Ishikawa (cell line): Measurements from ENCODE around the gene ZNRF4.

Source experiments
- CEBPB ChIP-seq: IDR thresholded peaks from 2 replicates; pipeline ENCODE4 v1.6.1; 2012
- EP300 ChIP-seq: IDR thresholded peaks from 2 replicates; pipeline ENCODE4 v1.6.1; 2012; ENCODE audit warnings: borderline replicate concordance
- FOXM1 ChIP-seq: IDR thresholded peaks from 2 replicates; pipeline ENCODE4 v1.6.1; 2012; ENCODE audit warnings: low read depth, borderline replicate concordance
- TAF1 ChIP-seq: IDR thresholded peaks from 2 replicates; pipeline ENCODE4 v1.6.1; 2012; ENCODE audit warnings: low read depth, mild to moderate bottlenecking
- TEAD4 ChIP-seq: IDR thresholded peaks from 2 replicates; pipeline ENCODE4 v1.6.1; 2012
- TF ChIP-seq, protein P1 (sequence below): IDR thresholded peaks from 2 replicates; pipeline ENCODE4 v1.6.1; 2012
- TF ChIP-seq, protein P2 (sequence below): IDR thresholded peaks from 2 replicates; pipeline ENCODE4 v1.6.1; 2012; ENCODE audit warnings: low read depth, mild to moderate bottlenecking

DNA sequence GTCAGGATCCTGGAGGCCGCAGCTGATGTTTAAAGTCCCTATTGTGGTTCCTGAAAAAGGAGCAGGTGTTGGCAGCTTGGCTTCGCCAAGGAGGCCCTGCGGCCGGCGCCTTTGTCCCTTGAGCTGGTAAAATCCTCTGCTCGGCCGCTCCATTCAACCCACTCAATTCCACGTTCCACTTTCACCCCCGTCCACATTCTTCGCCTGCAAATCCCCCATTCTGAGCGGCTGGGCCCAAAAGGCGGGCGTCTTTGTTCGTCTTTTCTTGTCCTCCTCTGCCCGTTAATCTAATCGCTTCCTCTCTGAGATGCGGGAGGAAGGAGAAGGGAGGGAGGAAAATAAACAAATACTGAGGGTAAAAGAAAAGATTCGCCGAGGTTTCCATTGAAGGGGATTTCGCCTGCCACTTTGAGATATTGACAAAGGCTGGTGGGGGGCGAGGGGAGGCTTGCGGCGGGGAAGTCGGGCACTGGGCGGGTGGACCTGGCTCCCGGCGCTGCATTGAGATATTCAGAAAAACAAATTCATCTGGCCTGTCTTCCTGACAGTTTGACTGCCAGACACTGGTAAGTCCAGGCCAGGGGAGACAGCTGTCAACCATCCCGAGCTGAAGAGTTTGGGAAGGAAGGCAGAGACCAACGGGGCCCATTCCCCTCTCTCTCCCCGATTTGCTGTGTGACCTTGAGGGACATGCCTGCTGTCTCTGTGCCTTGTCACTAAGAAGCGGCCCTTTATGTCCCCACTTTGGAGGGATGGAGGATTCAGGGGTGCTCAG, 37.6 kb downstream of the ZNRF4 start:
- TF ChIP-seq CEBPB (no peak), FOXM1 (no peak), TAF1 (no peak), TEAD4 (no peak), EP300 (no peak)
- TF ChIP-seq, protein P1, sequence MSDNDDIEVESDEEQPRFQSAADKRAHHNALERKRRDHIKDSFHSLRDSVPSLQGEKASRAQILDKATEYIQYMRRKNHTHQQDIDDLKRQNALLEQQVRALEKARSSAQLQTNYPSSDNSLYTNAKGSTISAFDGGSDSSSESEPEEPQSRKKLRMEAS = no peak
- TF ChIP-seq, protein P2, sequence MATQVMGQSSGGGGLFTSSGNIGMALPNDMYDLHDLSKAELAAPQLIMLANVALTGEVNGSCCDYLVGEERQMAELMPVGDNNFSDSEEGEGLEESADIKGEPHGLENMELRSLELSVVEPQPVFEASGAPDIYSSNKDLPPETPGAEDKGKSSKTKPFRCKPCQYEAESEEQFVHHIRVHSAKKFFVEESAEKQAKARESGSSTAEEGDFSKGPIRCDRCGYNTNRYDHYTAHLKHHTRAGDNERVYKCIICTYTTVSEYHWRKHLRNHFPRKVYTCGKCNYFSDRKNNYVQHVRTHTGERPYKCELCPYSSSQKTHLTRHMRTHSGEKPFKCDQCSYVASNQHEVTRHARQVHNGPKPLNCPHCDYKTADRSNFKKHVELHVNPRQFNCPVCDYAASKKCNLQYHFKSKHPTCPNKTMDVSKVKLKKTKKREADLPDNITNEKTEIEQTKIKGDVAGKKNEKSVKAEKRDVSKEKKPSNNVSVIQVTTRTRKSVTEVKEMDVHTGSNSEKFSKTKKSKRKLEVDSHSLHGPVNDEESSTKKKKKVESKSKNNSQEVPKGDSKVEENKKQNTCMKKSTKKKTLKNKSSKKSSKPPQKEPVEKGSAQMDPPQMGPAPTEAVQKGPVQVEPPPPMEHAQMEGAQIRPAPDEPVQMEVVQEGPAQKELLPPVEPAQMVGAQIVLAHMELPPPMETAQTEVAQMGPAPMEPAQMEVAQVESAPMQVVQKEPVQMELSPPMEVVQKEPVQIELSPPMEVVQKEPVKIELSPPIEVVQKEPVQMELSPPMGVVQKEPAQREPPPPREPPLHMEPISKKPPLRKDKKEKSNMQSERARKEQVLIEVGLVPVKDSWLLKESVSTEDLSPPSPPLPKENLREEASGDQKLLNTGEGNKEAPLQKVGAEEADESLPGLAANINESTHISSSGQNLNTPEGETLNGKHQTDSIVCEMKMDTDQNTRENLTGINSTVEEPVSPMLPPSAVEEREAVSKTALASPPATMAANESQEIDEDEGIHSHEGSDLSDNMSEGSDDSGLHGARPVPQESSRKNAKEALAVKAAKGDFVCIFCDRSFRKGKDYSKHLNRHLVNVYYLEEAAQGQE = no peak
